Stimulated activated CD8-positive, alpha-beta memory T cell treated with anti-CD3 and anti-CD28 coated beads, Interleukin-7, amount 100 ng/mL, for 4 hours (primary cell): ENCODE data around the gene ZNF652.
"Not testable (repeated sequence)": the region's sequence is repeated elsewhere in the genome, so short reads cannot be mapped to it uniquely, and the experiment has no call there.

ENCODE experiments used
- DNase-seq, 2 donors: peaks; one replicate each; pipeline ENCODE4 v3.0.0-alpha.2; 2020; ENCODE audit warnings: low read depth in 2 of 2

ZNF652 gene

DNA sequence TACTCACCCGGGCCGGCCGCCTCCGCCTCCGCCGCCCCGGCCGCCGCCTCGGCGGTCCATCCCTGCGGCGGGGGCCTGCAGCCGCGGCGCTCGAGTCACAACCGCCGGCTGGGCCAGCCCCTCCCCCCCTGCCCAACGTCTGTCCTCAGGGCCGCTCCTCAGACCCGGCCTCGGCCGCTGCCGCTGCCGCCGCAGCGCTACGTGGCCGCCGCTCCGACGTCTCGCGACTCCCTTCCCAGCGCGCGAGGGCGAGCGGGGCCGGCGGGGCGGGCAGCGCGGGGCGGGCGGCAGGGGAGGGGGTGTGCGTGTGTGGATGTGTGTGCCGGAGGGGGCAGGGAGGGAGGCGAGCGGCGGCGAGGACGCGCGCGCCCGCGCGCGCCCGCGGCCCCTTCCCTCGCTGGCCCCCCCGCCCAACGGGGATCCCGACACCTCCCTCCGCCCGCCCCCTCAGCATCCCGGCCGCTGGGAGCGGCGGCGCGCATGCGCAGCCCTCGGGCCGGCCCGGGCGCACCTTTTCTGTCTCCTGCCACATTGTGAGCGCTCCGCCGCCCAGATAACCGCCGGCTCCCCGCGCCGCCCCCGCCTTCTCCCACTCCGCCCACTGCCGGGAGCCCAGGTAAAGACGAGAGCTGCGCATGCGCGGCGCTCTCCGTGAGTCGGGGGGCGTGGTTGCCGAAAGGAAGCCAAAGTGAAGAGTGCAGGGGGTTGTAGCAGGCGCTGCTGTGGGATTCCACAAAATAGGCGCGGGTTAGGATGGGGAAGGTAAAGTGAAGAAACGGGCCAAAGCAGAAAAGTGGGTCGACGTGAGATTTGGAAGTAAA, at the start of gene ZNF652:
Gene ZNF652, minus strand, starts transcription at position 349 of the 821 bp plus-strand sequence. CDS start 44,525 bp downstream, outside the sequence.
- peak; percentile 87 to 93 for DNase-seq

DNA sequence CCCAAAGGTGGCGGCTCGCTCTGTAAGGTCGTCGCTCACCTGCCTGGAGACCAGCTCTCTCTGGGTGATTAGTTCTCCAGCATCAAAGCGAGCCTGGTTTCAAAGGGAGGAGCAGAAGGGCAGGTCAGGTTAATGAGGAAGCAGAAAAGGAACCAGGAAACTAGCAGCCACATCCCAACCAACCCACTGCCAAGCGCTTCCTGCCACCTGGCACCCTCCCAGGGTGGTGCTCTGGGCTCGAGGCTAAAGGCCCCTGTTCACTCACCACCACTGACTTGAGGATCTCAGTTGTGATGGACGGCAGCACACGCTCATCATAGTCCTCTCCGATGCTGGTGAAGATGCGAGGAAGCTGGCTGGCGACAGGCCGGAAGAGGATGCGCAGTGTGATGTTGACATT, 47.0 kb upstream of the ZNF652 start:
- no peak for DNase-seq

DNA sequence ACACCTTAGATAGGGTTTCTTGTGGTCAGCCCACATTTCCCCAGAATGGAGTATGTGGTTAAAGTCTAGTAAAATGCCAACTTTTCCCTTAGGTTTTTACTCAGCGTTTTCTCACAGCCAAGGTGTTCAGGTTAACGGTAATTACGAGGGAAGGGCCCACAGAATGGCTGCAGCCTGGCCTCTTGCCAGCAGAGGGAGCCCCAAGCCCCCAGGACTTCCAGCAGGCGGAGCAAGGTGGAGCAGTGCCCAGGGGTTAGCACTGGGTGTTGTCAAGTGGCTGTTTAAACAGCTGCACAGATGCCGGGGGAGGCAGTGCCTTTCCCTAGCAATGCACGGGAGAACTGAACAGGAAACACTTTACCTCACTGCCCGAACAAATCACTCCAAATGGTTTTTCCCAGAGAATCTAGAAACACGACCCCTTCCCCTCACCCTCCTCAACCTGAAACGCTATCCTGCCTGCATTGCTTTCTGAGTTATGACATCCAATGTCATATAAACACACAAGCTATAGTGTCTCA, 46.0 kb upstream of the ZNF652 start:
- peak; percentile 67 to 70 for DNase-seq

DNA sequence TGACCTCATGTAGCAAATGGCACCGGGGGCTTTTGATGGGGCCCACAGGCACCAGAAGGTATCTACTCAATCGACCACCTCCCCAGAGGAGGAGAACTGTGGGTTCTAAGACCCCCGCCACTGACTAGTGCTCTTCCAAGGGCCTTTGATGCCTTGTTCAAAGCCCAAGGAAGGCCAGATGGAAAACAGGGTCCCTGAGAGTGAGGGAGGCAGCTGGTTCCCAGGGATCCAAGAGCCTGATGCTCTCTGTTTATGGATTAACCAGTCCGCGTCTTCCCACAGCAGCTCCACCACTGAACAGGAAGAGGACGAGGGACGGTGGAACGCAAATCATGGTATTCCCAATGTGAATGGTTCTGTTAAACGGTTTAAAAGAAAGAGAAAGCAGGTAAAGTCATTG, 45.0 kb upstream of the ZNF652 start:
- DNase-seq = no peak

DNA sequence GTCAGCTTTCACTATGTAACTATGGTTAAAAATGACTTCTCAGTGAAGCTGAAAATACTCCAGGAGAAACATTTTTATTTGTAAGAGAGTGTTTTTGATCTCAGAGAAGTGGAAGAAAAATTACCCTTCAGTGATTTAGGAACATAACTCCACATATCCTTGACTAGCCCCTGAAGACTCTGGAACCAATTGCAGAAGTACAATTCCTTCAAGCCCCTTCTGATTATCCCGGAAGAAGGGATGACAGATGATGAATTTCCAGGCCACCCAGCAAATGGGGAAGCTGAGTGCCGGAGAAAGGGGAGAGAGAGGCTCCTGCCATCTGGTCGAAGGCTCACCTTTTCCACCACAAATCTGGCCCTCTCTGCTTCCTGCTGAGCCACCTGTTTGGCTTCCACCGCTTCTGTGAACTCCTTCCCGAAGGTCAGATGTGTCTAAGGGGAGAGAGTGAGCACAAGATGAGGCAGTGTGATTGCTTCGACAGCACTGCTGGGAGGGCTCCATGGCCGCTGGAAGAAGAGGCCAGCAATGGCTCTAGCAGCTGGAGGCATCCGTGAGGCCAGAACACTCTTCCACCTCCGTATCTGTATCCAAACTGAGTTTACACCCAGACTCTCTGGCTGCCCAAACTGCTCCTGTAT, 44.5 kb upstream of the ZNF652 start:
- DNase-seq = no peak

DNA sequence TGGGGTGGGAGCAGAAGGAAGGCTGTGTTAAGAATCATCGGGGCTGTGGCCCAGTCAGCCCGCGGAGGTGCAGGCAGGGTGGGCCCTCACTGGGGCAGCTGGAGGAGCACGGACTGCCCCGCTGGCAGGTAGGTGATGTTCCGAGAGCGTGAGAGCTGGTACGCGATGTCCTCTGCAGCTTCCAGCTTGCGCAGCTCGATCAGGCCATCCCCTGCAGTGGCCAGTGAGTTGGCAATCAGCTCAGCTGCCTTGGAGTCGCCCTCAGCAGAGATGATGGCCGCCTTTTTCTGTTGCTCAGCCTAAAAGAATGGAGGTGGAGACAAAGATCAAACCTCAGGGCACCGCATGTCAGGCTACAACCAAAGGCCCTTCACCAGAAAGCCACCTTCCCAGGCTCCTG, 42.9 kb upstream of the ZNF652 start:
- DNase-seq = no peak

DNA sequence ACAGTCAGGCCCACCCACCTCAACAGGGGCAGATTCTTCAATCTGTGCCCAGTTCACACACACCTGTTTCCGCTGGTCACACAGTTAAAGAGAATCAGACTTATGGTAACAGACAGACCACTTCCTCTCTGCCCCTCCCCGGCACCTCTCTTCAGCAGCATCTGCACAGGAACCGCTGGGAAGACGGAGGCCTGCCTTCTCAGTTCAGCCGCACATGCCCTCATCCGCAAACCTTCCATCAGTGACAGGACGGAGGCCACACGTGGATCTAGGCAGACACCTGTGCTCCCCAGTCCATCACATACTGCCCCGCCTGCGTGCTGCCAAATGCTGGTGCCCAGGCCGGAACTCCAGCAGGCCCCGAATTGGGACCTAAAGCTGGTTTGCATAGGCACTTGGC, 42.3 kb upstream of the ZNF652 start:
- no peak for DNase-seq

DNA sequence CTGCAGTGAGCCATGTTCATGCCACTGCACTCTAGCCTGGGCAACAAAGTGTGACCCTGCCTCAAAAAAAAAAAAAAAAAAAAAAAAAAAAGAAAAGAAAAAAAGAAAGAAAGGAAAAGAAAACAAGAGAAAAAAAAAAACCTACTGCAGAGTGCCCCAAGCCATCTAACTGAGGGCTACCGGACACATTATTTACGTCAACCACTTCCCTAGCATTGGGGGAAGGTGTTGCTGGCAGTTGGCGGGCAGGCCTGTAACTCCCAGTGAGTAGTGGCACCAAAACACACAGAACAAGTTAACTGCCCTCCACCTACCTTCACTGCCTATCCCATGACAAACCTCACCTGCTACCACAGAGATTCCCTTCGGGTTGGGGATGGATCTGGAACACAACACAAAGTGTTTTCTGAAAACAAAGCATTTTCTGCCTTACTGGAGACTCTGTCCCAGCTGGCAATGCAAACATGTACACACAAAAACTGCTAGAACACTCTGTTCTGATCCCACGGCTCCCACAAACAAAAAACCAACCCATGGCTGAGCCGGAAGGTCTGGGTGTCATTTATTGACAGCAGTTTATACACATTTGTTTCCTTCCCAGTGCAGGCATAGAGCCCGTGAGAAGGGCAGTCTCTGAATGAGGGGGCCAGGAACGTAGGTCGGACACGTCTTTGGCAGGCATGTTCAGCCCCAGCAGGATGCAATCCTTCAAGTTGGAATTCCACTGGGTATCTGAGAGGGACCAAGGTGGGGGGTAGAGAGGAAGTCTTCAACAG, 41.7 kb upstream of the ZNF652 start:
- DNase-seq = no peak

DNA sequence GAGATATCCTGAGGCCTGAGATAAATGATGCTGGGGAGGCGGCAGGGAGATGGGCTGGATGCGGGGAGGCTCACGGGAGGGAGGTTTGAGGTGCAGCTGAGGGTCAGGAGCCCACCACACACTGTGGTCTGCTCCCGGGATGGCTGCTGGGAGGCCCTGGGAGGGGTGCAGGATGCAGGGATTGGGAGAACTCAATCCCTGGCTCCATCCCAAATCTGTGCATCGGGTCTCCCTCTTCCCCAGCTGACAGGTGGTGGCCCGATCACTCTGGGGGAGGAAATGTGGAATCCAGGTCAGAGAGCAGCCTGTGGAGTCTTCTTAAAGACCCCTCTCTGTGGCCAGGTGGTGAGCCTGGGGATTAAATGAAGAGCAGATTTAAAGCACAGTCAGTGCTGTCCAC, 40.7 kb upstream of the ZNF652 start:
- no peak for DNase-seq

DNA sequence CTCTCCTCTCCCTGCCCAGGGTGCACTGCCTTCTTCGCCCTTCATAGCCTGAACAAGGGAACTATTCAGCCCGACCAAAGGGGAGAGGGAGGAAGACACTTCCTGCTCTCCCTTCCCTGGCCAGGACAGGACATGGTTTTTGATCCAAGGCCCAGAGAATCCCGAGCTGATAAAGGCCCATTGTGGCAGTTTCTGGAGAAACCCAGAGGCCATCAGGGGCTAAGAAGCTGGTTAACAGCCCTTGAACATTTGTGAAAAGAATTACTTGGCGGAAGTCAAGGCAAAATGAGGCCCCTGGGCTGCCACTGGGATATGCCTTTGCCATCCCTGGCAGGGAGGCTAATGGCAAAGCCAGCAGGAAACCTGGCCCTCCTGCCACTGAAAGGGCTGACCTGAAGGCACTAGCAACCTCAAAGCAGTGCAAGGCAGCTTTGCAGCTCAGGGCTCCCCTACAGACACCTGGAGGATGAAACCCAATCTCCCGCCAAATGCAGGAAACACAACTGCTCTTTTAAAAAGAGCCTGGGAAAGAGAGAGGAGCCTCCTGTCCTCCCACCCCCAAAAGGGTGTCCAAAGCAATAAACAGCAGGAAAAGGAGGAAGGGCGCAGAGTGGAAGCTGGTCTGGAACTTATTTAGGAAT, 40.0 kb upstream of the ZNF652 start:
- DNase-seq = no peak

DNA sequence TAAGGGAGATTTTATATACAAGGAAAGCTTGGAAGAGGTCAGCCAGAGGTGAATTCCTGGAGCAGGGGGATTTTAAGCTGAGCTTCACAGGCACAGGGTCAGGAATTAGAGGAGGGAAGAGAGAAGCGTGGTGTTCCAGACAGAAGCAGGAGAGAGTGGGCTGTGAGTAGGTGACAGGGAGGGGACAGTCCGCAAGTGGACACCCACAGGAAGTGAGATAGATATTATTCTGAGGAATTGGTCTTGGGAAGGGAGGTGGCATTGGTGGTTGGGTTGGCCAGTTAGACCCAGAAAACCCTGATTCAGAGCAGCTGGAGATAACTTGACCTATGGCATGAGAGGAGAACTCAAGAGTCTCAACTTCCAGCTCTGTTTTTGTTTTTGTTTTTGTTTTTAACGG, 37.9 kb upstream of the ZNF652 start:
- DNase-seq = no peak

DNA sequence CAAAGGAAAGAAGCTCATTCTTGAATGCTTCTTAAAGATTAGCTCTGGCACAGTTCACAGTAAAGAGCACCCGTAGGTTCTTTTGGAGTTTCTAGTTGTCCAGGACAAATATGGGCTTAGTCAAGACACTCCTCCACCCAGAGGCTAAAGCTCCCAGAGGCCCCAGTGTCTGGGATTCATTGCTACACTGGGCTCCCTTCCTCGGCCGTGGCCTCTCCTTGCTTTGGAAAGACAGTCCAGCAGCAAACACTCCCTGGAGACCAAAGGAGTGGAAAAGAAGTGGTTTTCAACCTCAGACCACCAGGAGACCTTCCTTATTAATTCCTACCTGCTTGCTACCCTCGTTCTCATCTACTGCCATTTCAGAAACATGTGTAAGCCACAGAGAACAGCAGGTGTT, 35.5 kb upstream of the ZNF652 start:
- DNase-seq = no peak

DNA sequence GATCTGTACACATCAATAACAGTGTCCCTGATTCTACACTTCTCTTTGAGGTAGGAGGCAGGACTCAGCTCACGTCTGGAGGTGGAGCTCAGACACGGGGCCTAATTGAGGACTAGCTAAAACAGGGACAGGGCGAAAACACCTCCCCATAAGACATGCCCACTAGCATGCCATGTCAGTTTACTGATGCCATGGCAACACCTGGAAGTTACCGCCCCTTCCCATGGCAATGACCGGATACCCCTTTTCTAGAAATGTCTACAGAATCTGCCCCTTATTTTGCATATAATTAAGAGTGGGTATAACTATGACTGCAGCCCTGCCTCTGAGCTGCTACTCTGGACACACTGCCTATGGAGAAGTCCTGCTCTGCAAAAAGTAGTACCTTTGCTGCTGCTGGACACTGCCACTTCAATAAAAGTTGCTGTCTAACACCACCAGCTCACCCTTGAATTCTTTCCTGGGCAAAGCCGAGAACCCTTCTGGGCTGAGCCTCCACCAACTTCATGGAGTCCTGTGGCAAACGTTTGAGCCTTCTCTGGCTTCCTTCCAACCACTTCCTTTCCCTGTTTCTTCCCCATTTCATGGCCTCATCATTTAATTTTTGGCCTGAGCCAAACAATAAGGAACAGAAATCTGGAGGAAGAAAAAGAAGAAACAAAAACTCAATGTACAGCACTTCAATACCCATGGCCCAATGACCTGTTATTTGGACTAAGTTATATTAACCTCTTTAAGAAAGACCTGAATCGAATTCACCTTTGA, 31.6 kb upstream of the ZNF652 start:
- no peak for DNase-seq

DNA sequence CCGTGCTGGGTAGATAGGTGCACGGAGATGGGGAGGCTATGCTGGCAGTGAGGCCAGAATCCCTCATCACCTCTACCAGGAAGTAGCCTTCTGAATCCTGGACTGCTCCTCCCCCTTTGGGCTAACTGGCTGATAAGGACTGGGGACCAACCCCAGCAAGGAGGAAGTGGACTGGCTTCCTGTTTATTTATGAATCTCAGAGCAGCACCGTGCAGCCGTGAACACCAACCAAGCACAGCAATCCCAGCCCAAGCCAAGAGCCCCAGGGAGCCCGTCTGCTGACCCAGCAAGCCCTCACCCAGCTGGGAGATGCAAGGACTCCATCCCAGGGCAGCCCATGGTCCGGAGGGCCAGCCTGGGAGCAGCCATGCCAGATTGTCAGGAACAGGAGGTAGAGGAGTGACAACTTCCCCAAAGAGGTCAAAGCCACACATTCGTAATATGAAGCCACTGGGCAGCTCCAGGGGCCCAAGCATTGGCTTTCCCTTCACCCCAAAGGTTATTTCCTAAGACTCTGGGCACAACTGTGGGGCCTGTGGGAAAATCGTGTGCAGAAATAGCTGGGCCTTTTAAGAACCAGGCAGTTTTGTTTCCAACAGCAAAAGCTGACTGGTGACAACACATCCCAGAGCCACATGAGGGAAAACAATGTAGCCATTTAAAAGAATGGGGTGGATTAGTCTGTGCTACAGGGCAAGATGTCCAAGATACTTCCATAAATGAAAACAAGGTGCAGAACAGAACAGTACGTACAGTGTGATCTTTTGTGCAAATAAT, 28.7 kb upstream of the ZNF652 start:
- no peak for DNase-seq

DNA sequence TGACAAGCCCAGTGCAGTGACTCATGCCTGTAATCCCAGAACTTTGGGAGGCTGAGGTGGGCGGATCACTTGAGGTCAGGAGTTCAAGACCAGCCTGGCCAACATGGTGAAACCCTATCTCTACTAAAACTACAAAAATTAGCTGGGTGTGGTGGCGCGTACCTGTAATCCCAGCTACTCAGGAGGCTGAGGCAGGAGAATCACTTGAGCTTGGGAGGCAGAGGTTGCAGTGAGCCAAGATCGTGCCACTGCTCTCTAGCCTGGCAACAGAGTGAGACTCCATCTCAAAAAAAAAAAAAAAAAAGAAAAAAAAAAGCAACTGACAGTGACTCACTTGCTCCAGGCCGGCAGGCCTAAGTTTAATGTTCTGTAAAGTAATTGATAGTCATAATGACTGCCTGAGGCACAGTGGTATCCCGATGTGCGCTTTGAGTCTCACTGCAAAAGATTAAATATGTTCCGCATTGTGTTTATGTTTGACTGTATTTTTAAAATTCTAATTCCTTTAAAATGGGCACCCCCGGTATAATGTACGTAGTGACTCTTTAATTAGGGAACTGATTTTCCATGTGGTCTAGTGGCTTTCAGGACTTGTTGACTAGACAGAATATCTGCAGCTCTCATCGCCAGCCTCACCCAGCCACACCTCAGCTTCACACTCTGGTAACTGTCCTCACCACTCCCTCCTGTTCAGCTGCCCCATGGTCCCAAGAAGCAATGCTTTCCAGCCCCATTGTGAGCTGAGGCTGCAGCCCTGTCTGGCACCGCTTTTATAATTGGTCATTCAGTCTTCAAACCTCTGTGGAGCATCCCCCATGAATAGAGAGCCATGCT, 27.7 kb upstream of the ZNF652 start:
- not testable (repeated sequence) for DNase-seq

DNA sequence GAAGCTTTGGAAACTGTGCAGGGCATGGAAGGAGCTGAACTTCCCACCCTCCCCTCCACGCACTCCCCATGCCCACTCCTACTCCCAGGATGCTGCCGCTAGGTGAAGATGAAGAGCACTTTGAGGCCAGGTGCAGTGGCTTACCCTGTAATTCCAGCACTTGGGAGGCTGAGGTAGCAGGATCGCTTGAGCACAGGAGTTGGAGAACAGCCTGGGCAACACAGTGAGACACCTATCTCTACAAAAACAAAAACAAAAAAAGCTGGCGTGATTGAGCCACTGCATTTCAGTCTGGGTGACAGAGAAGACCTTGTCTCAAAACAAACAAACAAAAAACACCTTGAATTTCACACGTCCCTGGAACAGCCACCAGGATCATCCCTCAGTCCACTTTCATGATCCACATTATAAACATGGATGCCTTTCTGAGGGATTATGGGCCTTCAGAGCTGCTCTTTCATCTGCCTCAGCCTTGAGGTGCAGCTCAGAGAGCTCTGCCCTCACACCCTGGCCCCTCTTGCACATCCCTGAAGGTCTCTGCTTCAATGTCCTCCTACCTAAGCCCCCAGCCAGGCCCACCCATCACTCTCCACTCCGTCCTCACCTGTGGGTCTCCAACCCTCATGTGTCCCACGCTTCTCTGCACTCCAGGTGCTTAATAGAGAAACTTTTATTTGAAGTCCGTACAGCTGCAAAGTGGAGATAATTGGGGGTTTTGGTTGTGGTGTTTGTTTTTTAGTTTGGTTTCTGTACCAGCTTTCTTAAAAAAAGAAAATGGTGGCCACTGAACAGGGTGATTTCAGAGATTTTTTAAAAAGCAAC, 26.9 kb upstream of the ZNF652 start:
- DNase-seq = no peak

DNA sequence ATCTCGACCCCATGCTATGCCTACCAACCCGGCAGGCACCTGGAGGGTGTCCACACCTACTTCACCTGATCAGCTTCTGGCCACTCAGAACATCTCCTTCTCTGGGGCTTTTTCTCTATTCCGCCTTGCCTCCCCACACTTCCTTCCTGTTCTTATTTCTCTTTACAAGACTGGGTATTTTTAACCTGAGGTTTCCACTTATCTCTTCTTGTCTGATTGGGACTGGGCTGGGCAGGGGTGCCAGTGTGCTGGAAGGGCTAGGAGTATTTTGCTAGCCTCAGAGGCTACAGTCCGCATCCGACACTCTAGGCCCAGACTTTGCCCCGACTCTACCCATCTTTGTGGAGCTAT, 26.2 kb upstream of the ZNF652 start:
- DNase-seq = no peak

DNA sequence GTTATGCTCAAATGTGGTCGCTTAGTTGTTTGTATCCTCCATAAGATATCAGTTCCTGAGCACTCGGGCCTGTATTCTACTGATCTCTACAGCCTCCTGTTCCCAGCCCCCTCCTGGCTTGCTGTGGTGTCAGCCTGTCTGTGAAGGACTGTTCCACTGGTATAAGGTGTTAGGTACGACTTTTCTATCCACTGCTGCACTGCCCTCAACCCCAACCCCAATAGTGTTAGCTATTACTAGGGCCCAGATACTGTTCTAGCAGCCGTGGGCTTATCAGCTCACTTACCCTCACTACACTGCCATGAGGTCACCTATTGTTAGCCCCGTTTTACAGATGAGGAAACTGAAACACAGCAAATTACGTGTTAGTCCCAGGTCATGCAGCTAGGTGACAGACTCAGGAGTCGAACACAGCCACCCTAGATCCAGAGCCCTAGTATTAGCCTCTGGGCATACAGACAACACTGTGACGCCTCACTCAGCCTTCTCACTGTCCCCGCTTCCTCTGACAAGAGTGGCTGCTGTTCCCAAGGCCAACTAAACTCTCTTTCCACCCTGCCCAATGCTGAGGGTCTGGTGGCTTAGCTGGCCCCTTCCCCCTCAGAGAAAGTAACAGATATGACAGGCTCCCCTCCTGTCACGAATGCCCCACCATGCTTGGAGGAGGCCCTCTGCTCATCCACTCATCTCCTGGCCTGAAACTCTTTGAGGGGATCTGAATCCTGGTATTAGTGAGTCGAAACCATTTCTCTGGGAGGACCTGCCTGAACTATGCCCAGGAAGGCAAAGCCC, 25.6 kb upstream of the ZNF652 start:
- DNase-seq = no peak
